ENCODE measurements around the gene POLR2E.

POLR2E gene

GRCh38 chr19:1051791-1052190 lies 43.4 kb downstream of the POLR2E start:
- DNase-seq (ENCODE audit: low read depth in 2 of 3, low spot score in 1 of 3) = no peak

- DNase-seq (ENCODE audit: low read depth in 2 of 3, low spot score in 1 of 3) = no peak
Observed at GRCh38 chr19:1050989-1051788, 44.0 kb downstream of the POLR2E start.

GRCh38 chr19:1049800-1050199 lies 45.4 kb downstream of the POLR2E start:
- no peak for DNase-seq (ENCODE audit: low read depth in 2 of 3, low spot score in 1 of 3)

- DNase-seq (ENCODE audit: low read depth in 2 of 3, low spot score in 1 of 3) = no peak
Observed at GRCh38 chr19:1049106-1049505, 46.1 kb downstream of the POLR2E start.

- DNase-seq (ENCODE audit: low read depth in 2 of 3, low spot score in 1 of 3) = no peak
Observed at GRCh38 chr19:1047696-1048147, 47.5 kb downstream of the POLR2E start.

- DNase-seq (ENCODE audit: low read depth in 2 of 3, low spot score in 1 of 3) = no peak
Observed at GRCh38 chr19:1046836-1047695, 48.1 kb downstream of the POLR2E start.

- no peak for DNase-seq (ENCODE audit: low read depth in 2 of 3, low spot score in 1 of 3)
Observed at GRCh38 chr19:1046117-1046626, 49.0 kb downstream of the POLR2E start.

- peak; percentile 68 to 80 (median 72) for DNase-seq (ENCODE audit: low read depth in 2 of 3, low spot score in 1 of 3)
Observed at GRCh38 chr19:1045247-1045603, 50.0 kb downstream of the POLR2E start.

GRCh38 chr19:1042689-1043511 lies 52.3 kb downstream of the POLR2E start:
- no peak for DNase-seq (ENCODE audit: low read depth in 2 of 3, low spot score in 1 of 3)

GRCh38 chr19:1041835-1042685 lies 53.1 kb downstream of the POLR2E start:
- no peak for DNase-seq (ENCODE audit: low read depth in 2 of 3, low spot score in 1 of 3)

GRCh38 chr19:1041272-1041834 lies 53.8 kb downstream of the POLR2E start:
- DNase-seq (ENCODE audit: low read depth in 2 of 3, low spot score in 1 of 3) = no peak

- peak; percentile 87 to 94 (median 89) for DNase-seq (ENCODE audit: low read depth in 2 of 3, low spot score in 1 of 3)
Observed at GRCh38 chr19:1040476-1041271, 54.5 kb downstream of the POLR2E start.

- peak; percentile 99 to 100 (median 99) for DNase-seq (ENCODE audit: low read depth in 2 of 3, low spot score in 1 of 3)
Observed at GRCh38 chr19:1039646-1040475, 55.3 kb downstream of the POLR2E start, which contains the start of gene ABCA7. ABCA7 (plus strand) TSS chr19:1040107; CDS start chr19:1041362, 1,255 bp downstream.

GRCh38 chr19:1038978-1039645 lies 56.1 kb downstream of the POLR2E start:
- no peak for DNase-seq (ENCODE audit: low read depth in 2 of 3, low spot score in 1 of 3)

- DNase-seq (ENCODE audit: low read depth in 2 of 3, low spot score in 1 of 3) = no peak
Observed at GRCh38 chr19:1037621-1038064, 57.5 kb downstream of the POLR2E start.

Data from stimulated activated CD4-positive, alpha-beta T cell treated with anti-CD3 and anti-CD28 coated beads, Interleukin-12 subunit alpha, Interleukin-12 subunit beta, amount 100 ng/mL, for 48 hours (primary cell).